Hair follicular keratinocyte (primary cell): ENCODE results near the gene MYRIP. TPM values are rescaled to one million over a fixed set of nuclear protein-coding genes. Genes with fewer than 3 reads are reported as not detected.

Experiments used
- total RNA-seq: library from RNA; depleted of rRNA; stranded (reverse); fragments of >200 nt; gene quantifications from 2 replicates; pipeline ENCODE4 v1.2.3, GENCODE V29; 2015

MYRIP gene
- not detected in 2 replicates for total RNA-seq

DNA sequence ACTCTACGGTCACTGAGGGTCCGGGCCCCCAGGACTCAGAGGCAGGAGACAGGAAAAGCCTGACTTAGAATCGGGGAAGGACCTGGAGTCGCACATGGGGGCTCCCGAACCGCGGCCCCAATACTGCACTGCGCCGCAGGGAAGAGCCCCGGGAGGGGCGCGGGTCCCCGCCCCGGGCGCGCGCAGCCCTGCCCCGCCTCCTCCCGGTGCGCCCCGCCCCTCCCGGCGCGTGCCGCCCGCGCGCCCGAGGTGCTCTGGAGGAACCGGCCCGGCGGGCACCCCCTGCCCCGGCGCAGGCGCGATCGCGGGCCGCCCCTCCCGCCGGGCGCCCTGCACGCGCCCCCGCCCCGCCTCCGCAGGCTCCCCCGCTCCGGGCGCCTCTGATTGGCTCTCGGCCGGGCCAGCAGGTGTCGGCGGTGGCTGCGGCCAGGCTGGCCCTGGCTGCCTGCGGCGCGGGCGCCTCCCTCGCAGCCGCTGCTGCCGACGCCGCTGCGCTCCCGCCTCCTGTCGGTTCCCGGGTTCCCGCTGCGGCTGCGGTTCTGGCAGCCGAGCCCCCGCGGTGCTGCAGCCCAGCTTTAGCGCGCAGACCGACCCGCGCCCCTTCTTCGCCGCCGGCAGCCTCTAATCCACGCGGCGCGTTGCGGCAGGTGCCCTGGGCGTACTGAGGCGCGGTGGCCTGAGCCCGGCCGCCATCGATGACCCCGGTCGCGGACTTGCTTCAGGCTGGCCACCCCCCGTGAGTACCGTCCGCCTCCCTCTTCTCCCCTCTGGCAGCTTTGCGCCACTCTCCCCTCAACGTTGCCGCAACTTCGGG, at the start of gene MYRIP:
Gene MYRIP, plus strand, starts transcription at position 429 of the 814 bp plus-strand sequence. CDS start 91,208 bp downstream, outside the sequence.

DNA sequence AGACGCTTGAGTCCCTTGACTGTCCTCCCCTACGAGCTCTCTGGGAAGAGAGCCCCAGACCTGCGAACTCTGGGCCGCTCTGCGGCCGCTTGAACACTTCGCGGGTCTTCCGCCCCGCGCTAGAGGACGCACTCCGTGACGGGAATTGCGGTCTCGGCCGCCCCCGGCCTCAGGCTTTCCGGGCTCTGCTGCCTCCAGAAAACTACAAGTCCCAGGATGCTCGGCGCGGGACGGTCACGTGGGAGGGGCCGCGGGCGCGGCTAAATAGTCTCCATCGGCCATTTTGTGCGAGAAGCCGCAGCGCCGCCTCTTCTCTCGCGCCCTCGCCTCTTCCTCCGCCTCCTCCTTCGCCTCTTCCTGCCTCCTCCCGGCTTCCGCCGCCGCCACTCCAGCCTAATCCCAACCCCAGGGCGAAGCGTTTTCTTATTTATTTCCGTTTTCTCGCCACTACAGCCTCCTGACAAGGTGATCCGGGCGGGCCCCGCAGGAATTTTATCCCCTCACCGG, 500.1 kb downstream of the MYRIP start, which contains the start of gene EIF1B:
Gene EIF1B, plus strand, starts transcription at position 290 of the 507 bp plus-strand sequence. CDS start 235 bp downstream, outside the sequence.

